Activated T-cell treated with anti-CD3 and anti-CD28 coated beads for 48 hours (primary cell): Measurements from ENCODE around the gene RNF31.

ENCODE experiments used
- DNase-seq: peaks from one replicate; pipeline ENCODE4 v3.0.0-alpha.2; 2020; ENCODE audit warnings: low read depth

RNF31 gene

DNA sequence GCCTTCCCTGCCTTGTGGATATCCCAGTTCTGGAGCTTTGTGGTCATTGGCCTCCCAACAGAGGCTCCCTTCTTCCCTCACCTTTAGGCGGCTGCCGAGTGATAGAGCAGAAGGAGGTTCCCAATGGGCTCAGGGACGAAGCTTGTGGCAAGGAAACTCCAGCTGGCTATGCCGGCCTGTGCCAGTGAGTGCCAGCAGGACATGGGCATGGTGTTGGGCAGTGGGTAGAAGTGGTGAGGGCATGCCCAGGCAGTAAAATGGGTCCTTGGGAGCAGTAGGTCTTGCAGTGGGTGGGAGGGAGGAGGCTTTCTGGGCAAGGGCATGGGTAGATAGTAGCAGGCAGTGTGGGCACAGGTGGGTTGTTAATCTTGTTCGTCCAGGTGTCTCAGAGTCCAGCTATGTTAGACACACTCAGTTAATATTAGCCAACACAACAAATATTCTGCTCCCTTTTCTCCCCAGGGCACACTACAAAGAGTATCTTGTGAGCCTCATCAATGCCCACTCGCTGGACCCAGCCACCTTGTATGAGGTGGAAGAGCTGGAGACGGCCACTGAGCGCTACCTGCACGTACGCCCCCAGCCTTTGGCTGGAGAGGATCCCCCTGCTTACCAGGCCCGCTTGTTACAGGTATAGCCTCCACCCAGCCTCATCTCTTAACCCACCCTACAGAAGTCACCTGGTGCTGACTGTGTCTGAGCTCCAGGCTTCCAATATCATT is 12.6 kb downstream of the RNF31 start:
- no peak for DNase-seq

DNA sequence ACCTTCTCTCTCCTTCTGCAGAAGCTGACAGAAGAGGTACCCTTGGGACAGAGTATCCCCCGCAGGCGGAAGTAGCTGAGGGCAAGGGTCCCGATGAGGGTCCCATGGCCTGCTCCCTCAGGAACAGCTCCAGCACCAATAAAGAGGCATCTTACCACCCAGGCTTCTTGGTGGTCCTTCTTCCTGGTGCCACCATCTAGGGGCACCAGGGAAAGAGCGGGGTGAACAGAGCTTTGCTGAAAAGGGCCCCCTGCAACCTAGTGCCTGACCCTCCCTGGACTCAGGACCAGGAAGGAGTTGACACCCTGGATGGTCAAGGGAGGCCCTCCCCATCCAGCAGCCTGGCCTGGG is 13.2 kb downstream of the RNF31 start:
- DNase-seq, result no peak

GRCh38 chr14:24160850-24161804 is 13.8 kb downstream of the RNF31 start, which contains the start of gene IRF9:
Gene IRF9 (plus strand): TSS chr14:24161265. CDS start chr14:24162145, 880 bp downstream.
- DNase-seq, result peak; percentile 96

DNA sequence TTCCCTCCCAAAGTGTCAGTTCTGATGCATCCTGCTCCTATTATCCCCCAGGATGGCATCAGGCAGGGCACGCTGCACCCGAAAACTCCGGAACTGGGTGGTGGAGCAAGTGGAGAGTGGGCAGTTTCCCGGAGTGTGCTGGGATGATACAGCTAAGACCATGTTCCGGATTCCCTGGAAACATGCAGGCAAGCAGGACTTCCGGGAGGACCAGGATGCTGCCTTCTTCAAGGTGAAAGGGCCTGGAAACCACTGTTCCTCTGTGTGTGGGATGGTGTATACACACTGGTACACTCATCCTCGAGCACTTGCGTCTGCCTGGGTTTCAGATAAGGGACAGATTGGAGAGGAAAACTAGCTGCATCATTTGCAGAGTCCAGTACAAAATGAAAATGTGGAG is 14.8 kb downstream of the RNF31 start:
- no peak for DNase-seq

DNA sequence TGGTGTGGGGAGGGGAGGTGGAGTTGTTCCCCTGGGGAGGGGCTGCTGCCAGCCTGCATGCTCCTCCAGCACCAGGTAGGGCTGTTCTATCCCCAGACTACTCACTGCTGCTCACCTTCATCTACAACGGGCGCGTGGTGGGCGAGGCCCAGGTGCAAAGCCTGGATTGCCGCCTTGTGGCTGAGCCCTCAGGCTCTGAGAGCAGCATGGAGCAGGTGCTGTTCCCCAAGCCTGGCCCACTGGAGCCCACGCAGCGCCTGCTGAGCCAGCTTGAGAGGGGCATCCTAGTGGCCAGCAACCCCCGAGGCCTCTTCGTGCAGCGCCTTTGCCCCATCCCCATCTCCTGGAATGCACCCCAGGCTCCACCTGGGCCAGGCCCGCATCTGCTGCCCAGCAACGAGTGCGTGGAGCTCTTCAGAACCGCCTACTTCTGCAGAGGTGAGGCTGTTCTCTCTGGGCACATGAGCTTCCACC is 17.3 kb downstream of the RNF31 start:
- no peak for DNase-seq

DNA sequence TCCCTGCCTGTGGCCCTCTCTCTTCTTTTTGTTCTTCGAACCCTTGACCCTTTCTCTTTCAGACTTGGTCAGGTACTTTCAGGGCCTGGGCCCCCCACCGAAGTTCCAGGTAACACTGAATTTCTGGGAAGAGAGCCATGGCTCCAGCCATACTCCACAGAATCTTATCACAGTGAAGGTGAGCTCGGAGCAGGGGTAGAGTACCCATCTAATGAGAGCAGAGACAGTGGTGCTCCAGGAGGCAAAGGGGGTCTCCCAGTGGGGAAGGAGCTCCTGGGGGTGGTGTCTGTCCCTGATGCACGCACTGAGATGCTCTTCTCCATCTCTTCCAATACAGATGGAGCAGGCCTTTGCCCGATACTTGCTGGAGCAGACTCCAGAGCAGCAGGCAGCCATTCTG is 18.5 kb downstream of the RNF31 start:
- DNase-seq, result no peak

DNA sequence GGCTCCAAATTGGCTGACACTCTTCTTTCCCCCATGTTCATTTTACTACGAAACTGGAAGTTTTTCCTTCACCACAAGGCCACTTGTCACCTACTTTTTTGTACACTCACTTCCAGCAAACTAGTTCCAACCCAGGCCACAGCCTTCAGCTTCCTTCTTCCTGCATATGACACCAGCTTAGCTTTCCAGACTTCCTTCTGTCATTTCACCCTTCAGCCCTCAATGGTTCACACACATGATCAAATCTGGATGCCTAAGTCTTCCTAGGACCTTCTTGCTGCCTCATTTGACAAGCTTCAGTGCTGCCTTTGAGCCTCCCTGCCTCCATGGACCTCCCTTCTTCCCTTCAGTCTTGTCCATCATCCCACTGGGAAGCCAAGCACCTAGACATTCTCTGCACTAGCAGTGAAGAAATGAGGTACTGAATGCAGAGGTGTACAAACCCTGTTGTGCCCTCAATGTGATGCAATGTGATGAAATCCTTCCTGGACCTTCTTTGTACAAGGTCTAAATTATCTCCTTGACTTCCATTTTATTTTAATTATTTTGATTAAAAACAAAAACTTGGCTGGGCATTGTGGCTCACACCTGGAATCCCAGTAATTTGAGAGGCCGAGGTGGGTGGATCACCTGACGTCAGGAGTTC is 20.3 kb downstream of the RNF31 start:
- no peak for DNase-seq

- DNase-seq, result peak; percentile 72
Observed at GRCh38 chr14:24171422-24172260, 24.3 kb downstream of the RNF31 start, which contains the start of gene REC8. Gene REC8 (plus strand): TSS chr14:24172080. CDS start chr14:24172553, 473 bp downstream.

GRCh38 chr14:24172261-24172860 is 25.1 kb downstream of the RNF31 start:
- DNase-seq, result no peak

GRCh38 chr14:24172871-24173281 is 25.6 kb downstream of the RNF31 start:
- no peak for DNase-seq

DNA sequence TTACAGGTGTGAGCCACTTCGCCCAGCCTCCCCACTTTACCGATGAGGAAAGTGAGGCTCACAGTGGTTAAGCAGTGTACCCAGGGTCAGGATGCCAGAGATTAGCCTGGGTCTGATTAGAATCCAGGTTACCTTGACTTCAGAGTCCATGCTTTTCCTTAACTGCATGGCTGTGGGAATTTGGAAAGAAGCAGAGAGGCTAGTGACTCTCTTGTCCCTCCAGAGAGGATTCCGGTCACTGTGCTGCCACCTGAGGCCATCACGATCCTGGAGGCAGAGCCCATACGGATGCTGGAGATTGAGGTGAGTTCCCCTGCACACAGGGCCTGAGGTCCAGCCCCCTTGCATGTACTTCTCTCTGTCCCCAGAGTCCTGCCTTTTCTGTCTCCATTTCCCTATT is 29.3 kb downstream of the RNF31 start:
- DNase-seq, result no peak

DNA sequence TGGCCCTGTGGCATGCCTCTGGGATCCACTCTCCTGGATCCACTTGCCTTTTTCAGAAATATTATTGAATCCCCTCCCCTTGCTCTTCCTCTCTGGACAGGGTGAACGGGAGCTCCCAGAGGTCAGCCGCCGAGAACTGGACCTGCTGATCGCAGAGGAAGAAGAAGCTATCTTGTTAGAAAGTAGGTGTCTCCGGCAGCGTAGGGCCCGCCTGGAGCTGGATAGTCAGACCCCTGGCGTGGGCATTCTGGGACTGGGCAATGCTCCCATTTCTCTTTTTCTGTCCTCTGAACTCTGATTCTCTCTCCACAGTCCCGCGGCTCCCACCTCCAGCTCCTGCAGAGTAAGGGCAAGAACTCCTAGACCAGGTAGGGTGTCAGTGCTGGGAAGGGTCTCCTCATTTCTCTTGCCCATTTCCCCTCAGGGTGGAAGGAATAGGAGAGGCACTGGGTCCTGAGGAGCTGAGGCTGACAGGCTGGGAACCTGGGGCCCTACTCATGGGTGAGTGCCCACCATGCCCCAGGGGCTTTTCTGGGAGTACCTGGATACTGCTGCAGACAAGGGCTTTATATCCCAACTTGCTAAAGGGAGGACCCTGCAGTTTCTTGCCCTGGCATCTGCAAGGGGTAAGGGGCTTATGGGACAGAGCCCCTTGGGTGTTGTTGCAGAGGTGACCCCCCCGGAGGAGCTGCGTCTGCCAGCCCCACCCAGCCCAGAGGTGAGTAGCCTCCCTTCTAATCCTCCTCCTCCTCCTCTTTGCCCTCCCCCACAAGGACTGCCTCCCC is 29.9 kb downstream of the RNF31 start:
- no peak for DNase-seq

DNA sequence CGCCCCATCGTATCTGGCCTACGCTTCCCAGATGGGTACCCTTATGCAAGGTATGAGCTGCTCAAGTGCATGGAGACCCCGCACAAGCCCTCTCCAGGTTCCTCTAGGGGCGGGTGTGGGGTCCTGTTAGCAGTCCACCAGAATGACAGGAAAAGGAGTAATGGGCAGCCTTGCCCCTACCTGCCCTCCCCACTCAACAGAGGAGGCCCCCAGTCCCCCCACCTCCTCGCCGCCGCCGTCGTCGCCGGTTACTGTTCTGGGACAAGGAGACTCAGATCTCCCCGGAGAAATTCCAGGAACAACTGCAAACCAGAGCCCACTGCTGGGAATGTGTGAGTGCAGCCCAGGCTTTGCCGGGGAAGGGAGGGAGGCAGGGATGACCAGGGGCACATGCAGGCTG is 30.6 kb downstream of the RNF31 start:
- no peak for DNase-seq

- DNase-seq, result no peak
Observed at GRCh38 chr14:24178399-24179178, 31.3 kb downstream of the RNF31 start.

- DNase-seq, result no peak
Observed at GRCh38 chr14:24179294-24179960, 32.1 kb downstream of the RNF31 start.

- DNase-seq, result no peak
Observed at GRCh38 chr14:24179961-24180796, 32.9 kb downstream of the RNF31 start.

GRCh38 chr14:24181371-24182077 is 34.2 kb downstream of the RNF31 start:
- no peak for DNase-seq
